ENCODE results near the gene NDUFS5. TPM values are rescaled to one million over a fixed set of nuclear protein-coding genes. Genes with fewer than 3 reads are reported as not detected.
"Not testable (repeated sequence)": the region's sequence is repeated elsewhere in the genome, so short reads cannot be mapped to it uniquely, and the experiment has no call there.

Gene NDUFS5
- total RNA-seq, 1 donor from 2014 or later: 79.3 TPM

GRCh38 chr1:39017266-39017665, 8.9 kb upstream of the NDUFS5 start:
- ChIA-PET POLR2A (no interaction called here), CTCF (no interaction called here)
- DNase-seq (no peak), ATAC-seq (ENCODE audit: low read depth) (no peak)
- H3K36me3 Mint-ChIP-seq (ENCODE audit: low read depth): peaks cover 7% of the 10 kb centered on the region
- no peaks in the 10 kb centered on the region for H3K4me1 Mint-ChIP-seq
- no peaks in the 10 kb centered on the region for H3K9me3 Mint-ChIP-seq
- H3K27ac Mint-ChIP-seq: no peak overlapping the region
- intact Hi-C loops (cut with micrococcal nuclease): no loop called here
- H3K4me3 Mint-ChIP-seq: no peak overlapping the region
- H3K27me3 Mint-ChIP-seq: no peaks in the 10 kb centered on the region
- no peak for TF ChIP-seq CTCF (IDR thresholded peaks at IDR 0.05)

- intact Hi-C loops (cut with micrococcal nuclease); H3K27me3 Mint-ChIP-seq; H3K4me1 Mint-ChIP-seq; H3K9me3 Mint-ChIP-seq; ATAC-seq (ENCODE audit: low read depth); H3K27ac Mint-ChIP-seq; DNase-seq; H3K4me3 Mint-ChIP-seq; POLR2A ChIA-PET; CTCF ChIA-PET; H3K36me3 Mint-ChIP-seq (ENCODE audit: low read depth): not testable (repeated sequence)
Observed at GRCh38 chr1:39020494-39020893, 5.7 kb upstream of the NDUFS5 start.

- no peaks in the 10 kb centered on the region for H3K27me3 Mint-ChIP-seq
- ATAC-seq (ENCODE audit: low read depth) (no peak), DNase-seq (no peak)
- H3K4me3 Mint-ChIP-seq: no peak overlapping the region
- CTCF ChIA-PET: no interaction called here
- TF ChIP-seq CTCF (IDR thresholded peaks at IDR 0.05): no peak
- peaks cover 3% of the 10 kb centered on the region for H3K36me3 Mint-ChIP-seq (ENCODE audit: low read depth)
- peaks cover 7% of the 10 kb centered on the region for H3K4me1 Mint-ChIP-seq
- H3K9me3 Mint-ChIP-seq: no peaks in the 10 kb centered on the region
- intact Hi-C loops (cut with micrococcal nuclease): no loop called here
- H3K27ac Mint-ChIP-seq: no peak overlapping the region
- POLR2A ChIA-PET: no interaction called here
Observed at GRCh38 chr1:39021426-39021825, 4.7 kb upstream of the NDUFS5 start.

GRCh38 chr1:39023140-39023539, 3.0 kb upstream of the NDUFS5 start:
- CTCF ChIA-PET: no interaction called here
- intact Hi-C loops (cut with micrococcal nuclease): no loop called here
- H3K36me3 Mint-ChIP-seq (ENCODE audit: low read depth): peaks cover 8% of the 10 kb centered on the region
- no peak for ATAC-seq (ENCODE audit: low read depth)
- H3K4me1 Mint-ChIP-seq: peaks cover 16% of the 10 kb centered on the region
- H3K9me3 Mint-ChIP-seq: no peaks in the 10 kb centered on the region
- no peaks in the 10 kb centered on the region for H3K27me3 Mint-ChIP-seq
- H3K4me3 Mint-ChIP-seq: no peak overlapping the region
- POLR2A ChIA-PET: no interaction called here
- H3K27ac Mint-ChIP-seq: no peak overlapping the region
- no peak for TF ChIP-seq CTCF (IDR thresholded peaks at IDR 0.05)
- DNase-seq: no peak

- TF ChIP-seq CTCF (IDR thresholded peaks at IDR 0.05): no peak
- DNase-seq (no peak), ATAC-seq (ENCODE audit: low read depth) (no peak)
Observed at GRCh38 chr1:39026866-39027507, 837 bp downstream of the NDUFS5 start.

More at GRCh38 chr1:39026866-39027507, 837 bp downstream of the NDUFS5 start:
- H3K4me1 Mint-ChIP-seq: peaks cover 16% of the 10 kb centered on the region
- intact Hi-C loops (cut with micrococcal nuclease): loop anchor here (1.0 kb wide), 2 partner anchors 36 to 168 kb away; partner anchors contain the start of genes AKIRIN1 and RRAGC
- POLR2A ChIA-PET: interaction anchor here (0.5 to 1.9 kb wide), 8 partner anchors 8 to 640 kb away, joined by 3 to 10 read pairs (median 4); partner anchors contain the start of genes AKIRIN1 and MYCBP
- H3K27me3 Mint-ChIP-seq: no peaks in the 10 kb centered on the region
- peak overlapping the region; percentile 98 for H3K27ac Mint-ChIP-seq
- no peaks in the 10 kb centered on the region for H3K9me3 Mint-ChIP-seq
- H3K4me3 Mint-ChIP-seq: peak overlapping the region; percentile 98
- H3K36me3 Mint-ChIP-seq (ENCODE audit: low read depth): peaks cover 33% of the 10 kb centered on the region
- CTCF ChIA-PET: interaction anchor here (0.9 kb wide), 1 partner anchor 192 kb away, joined by 3 read pairs; no protein-coding TSS in a partner anchor

All from activated B cell treated with CpG ODN at 0.5 μM for 24 hours (primary cell).